ENCODE results near the gene CTCFL. TPM values are rescaled to one million over a fixed set of nuclear protein-coding genes. Genes with fewer than 3 reads are reported as not detected.
"Not testable (repeated sequence)": the region's sequence is repeated elsewhere in the genome, so short reads cannot be mapped to it uniquely, and the experiment has no call there.

The CTCFL gene
- total and polyA plus RNA-seq, 7 donors, result 0.36 TPM; not detected in 6

GRCh38 chr20:57496592-57496991 lies 28.3 kb downstream of the CTCFL start:
- no peaks in the 10 kb centered on the region for H3K27me3 ChIP-seq
- H3K27ac ChIP-seq, result no peak overlapping the region
- H3K4me3 ChIP-seq, result no peak overlapping the region
- no peak for DNase-seq
- intact Hi-C loops (cut with DNase I), result no loop called here
- WGBS, 2 donors, result 87 to 92% methylated on average over 4 of the region's 4 CpGs
- H3K9me3 ChIP-seq, result no peaks in the 10 kb centered on the region
- peaks cover 0 to 18% (median 13%) of the 10 kb centered on the region in 4 donors for H3K4me1 ChIP-seq
- H3K36me3 ChIP-seq, result no peaks in the 10 kb centered on the region
- TF ChIP-seq EP300 (IDR thresholded peaks at IDR 0.05), result no peak
- TF ChIP-seq CTCF (IDR thresholded peaks at IDR 0.05), result no peak
- no peak for TF ChIP-seq POLR2AphosphoS5 (IDR thresholded peaks at IDR 0.05)
- no peak for TF ChIP-seq POLR2A (IDR thresholded peaks at IDR 0.05)

- intact Hi-C loops (cut with DNase I), result loop anchor here (1.0 to 2.0 kb wide), 2 partner anchors 59 to 115 kb away; no protein-coding TSS in a partner anchor
- no peak for DNase-seq
- Histone ChIP-seq H3K36me3 (no peaks in the 10 kb centered on the region), H3K9me3 (no peaks in the 10 kb centered on the region), H3K27ac (peak overlapping the region in 1 of 4 donors; percentile 67), H3K27me3 (no peaks in the 10 kb centered on the region), H3K4me1 (peaks cover 0 to 16% (median 13%) of the 10 kb centered on the region in 4 donors), H3K4me3 (no peak overlapping the region)
- TF ChIP-seq POLR2A (IDR thresholded peaks at IDR 0.05), result no peak
- no peak for TF ChIP-seq EP300 (IDR thresholded peaks at IDR 0.05)
- no peak for TF ChIP-seq POLR2AphosphoS5 (IDR thresholded peaks at IDR 0.05)
- TF ChIP-seq CTCF (IDR thresholded peaks at IDR 0.05), result no peak
- WGBS, 2 donors, result 82 to 83% methylated on average over 11 of the region's 11 CpGs
These were observed 29.0 kb downstream of the CTCFL start for GRCh38 chr20:57495978-57496377.

GRCh38 chr20:57493091-57493615 lies 31.8 kb downstream of the CTCFL start:
- H3K4me1 ChIP-seq, result peaks cover 0 to 15% (median 12%) of the 10 kb centered on the region in 4 donors
- TF ChIP-seq POLR2AphosphoS5 (IDR thresholded peaks at IDR 0.05) (no peak), EP300 (IDR thresholded peaks at IDR 0.05) (no peak), POLR2A (IDR thresholded peaks at IDR 0.05) (no peak), CTCF (IDR thresholded peaks at IDR 0.05) (no peak)
- no peak for DNase-seq
- no peak overlapping the region for H3K4me3 ChIP-seq
- H3K36me3 ChIP-seq, result no peaks in the 10 kb centered on the region
- no peaks in the 10 kb centered on the region for H3K9me3 ChIP-seq
- WGBS, 2 donors, result 84 to 88% methylated on average over 10 of the region's 10 CpGs
- H3K27me3 ChIP-seq, result no peaks in the 10 kb centered on the region
- intact Hi-C loops (cut with DNase I), result loop anchor here (2.0 kb wide), 1 partner anchor 104 kb away; no protein-coding TSS in a partner anchor
- H3K27ac ChIP-seq, result peak overlapping the region; percentile 66 to 76 (median 68)

GRCh38 chr20:57491373-57491772 lies 33.6 kb downstream of the CTCFL start:
- Histone ChIP-seq H3K9me3 (no peaks in the 10 kb centered on the region), H3K4me1 (peaks cover 0 to 15% (median 12%) of the 10 kb centered on the region in 4 donors), H3K36me3 (no peaks in the 10 kb centered on the region), H3K4me3 (no peak overlapping the region), H3K27me3 (no peaks in the 10 kb centered on the region), H3K27ac (peak overlapping the region; percentile 17 to 76 (median 68))
- intact Hi-C loops (cut with DNase I), result no loop called here
- WGBS, 2 donors, result 34 to 78% methylated on average over 6 of the region's 6 CpGs
- DNase-seq, result no peak
- no peak for TF ChIP-seq POLR2AphosphoS5 (IDR thresholded peaks at IDR 0.05)

GRCh38 chr20:57488277-57488676 lies 36.7 kb downstream of the CTCFL start:
- DNase-seq; H3K9me3 ChIP-seq; H3K27ac ChIP-seq; H3K27me3 ChIP-seq; H3K4me3 ChIP-seq; H3K4me1 ChIP-seq; intact Hi-C loops (cut with DNase I); H3K36me3 ChIP-seq: not testable (repeated sequence)
- 94 to 97% methylated on average over 5 of the region's 5 CpGs for WGBS, 2 donors

GRCh38 chr20:57485770-57486169 lies 39.2 kb downstream of the CTCFL start:
- H3K27ac ChIP-seq, result no peak overlapping the region
- TF ChIP-seq POLR2A (IDR thresholded peaks at IDR 0.05), result no peak
- no peak for TF ChIP-seq POLR2AphosphoS5 (IDR thresholded peaks at IDR 0.05)
- TF ChIP-seq CTCF (IDR thresholded peaks at IDR 0.05), result no peak
- TF ChIP-seq EP300 (IDR thresholded peaks at IDR 0.05), result no peak
- H3K4me1 ChIP-seq, result peaks cover 0 to 19% (median 17%) of the 10 kb centered on the region in 4 donors
- intact Hi-C loops (cut with DNase I), result no loop called here
- H3K9me3 ChIP-seq, result peaks cover 0 to 1% (median 0%) of the 10 kb centered on the region in 4 donors
- WGBS, 2 donors, result 96 to 98% methylated on average over 1 of the region's 1 CpG
- DNase-seq, result no peak
- H3K36me3 ChIP-seq, result no peaks in the 10 kb centered on the region
- no peaks in the 10 kb centered on the region for H3K27me3 ChIP-seq
- H3K4me3 ChIP-seq, result no peak overlapping the region

Measured in sigmoid colon (tissue), 7 donors.